Measurements from ENCODE around the gene CTNND2. TPM values are rescaled to one million over a fixed set of nuclear protein-coding genes. Genes with fewer than 3 reads are reported as not detected.
A peak's percentile ranks its signal among the peaks of the same experiment; 100 is the strongest.

CTNND2 gene
- total RNA-seq, 1 experiment from 2014 or later, result 7.0 TPM

DNA sequence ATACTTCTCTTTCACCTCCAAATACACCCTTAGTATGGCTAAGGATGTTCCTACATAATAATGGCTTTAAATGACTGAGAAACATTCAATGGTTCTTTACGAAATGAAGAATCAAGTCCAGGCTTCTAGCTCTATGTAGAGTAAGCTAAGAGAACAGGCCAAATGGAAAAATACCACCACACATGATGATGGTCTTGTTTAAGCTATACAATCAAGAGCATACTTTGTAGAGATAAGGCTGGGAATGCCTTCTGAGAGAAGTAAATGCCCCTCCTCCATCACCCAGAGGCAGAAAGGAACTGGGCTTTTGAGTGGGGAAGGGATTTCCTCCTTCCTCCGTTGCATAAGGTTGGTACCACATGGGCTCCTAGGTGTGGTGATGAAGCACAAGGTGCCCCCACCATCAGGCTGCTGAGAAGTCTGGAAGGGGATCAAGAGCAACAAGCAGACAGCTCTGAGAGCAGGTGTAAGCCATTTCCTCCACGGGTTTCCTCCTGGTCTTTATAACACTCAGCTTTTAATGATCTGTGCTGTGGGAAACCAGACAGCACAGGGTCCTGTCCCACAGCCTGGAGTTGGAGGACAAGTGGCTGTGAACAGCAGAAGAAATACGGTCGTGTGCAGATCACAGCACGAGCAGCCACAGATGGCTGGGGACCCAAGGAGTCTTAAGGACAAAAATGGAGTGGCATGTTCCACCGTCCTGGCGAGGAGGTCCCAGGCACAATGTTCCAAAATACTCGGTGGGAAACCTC is 396.9 kb downstream of the CTNND2 start:
- no peak overlapping the region for H3K27ac ChIP-seq (ENCODE audit: insufficient read length, low read depth, low read length)
- H2BK20ac ChIP-seq (ENCODE audit: low read depth, low read length, poor library complexity, severe bottlenecking), result no peak overlapping the region
- H4K91ac ChIP-seq (ENCODE audit: insufficient read length, low read depth, low read length), result no peak overlapping the region
- H3K27me3 Mint-ChIP-seq (ENCODE audit: low read depth), result no peaks in the 10 kb centered on the region
- DNase-seq, result no peak
- no peak overlapping the region for H3K4me3 Mint-ChIP-seq
- no CpG with 5 or more reads among the region's 9 CpGs for WGBS (ENCODE audit: extremely low coverage, insufficient read length, low lambda C conversion rate)
- no peak overlapping the region for H4K8ac ChIP-seq (replicated peaks; ENCODE audit: insufficient read length, low read depth, low read length)
- no peak overlapping the region for H3K56ac ChIP-seq (ENCODE audit: insufficient read length, low read depth, low read length)
- no peaks in the 10 kb centered on the region; the same call in 1 of the 2 replicates for H3K4me1 ChIP-seq (ENCODE audit: insufficient read depth, low read length)
- no peak overlapping the region for H3K4me2 ChIP-seq (ENCODE audit: insufficient read depth, insufficient read length, low read length)
- TF ChIP-seq, protein P1, sequence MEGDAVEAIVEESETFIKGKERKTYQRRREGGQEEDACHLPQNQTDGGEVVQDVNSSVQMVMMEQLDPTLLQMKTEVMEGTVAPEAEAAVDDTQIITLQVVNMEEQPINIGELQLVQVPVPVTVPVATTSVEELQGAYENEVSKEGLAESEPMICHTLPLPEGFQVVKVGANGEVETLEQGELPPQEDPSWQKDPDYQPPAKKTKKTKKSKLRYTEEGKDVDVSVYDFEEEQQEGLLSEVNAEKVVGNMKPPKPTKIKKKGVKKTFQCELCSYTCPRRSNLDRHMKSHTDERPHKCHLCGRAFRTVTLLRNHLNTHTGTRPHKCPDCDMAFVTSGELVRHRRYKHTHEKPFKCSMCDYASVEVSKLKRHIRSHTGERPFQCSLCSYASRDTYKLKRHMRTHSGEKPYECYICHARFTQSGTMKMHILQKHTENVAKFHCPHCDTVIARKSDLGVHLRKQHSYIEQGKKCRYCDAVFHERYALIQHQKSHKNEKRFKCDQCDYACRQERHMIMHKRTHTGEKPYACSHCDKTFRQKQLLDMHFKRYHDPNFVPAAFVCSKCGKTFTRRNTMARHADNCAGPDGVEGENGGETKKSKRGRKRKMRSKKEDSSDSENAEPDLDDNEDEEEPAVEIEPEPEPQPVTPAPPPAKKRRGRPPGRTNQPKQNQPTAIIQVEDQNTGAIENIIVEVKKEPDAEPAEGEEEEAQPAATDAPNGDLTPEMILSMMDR (conservative IDR thresholded peaks at IDR 0.05), result no peak
- no peak overlapping the region for H2BK5ac ChIP-seq (ENCODE audit: insufficient read length, low read length)
- no peak overlapping the region for H4K5ac ChIP-seq (ENCODE audit: insufficient read length, low read depth, low read length)
- no peaks in the 10 kb centered on the region; a peak in 1 of 7 replicates for H3K36me3 Mint-ChIP-seq (ENCODE audit: insufficient read depth in 1 of 3, low read depth in 3 of 3)
- no peak overlapping the region for H2BK120ac ChIP-seq (ENCODE audit: low read depth, low read length, poor library complexity, severe bottlenecking)
- H3K23me2 ChIP-seq (ENCODE audit: insufficient read length, low read depth, low read length, poor library complexity, severe bottlenecking), result no peaks in the 10 kb centered on the region
- no peak overlapping the region for H2AK5ac ChIP-seq (ENCODE audit: insufficient read length, low read length)
- H3K14ac ChIP-seq (ENCODE audit: insufficient read depth, low read length), result no peak overlapping the region
- no peaks in the 10 kb centered on the region for H4K20me1 ChIP-seq (ENCODE audit: control insufficient read depth, insufficient read depth, insufficient read length)
- no peaks in the 10 kb centered on the region for H3K79me2 ChIP-seq (ENCODE audit: insufficient read depth, low read length)
- no peaks in the 10 kb centered on the region for H3K79me1 ChIP-seq (ENCODE audit: insufficient read depth, low read depth, low read length, poor library complexity, severe bottlenecking)
- no peak overlapping the region for H2BK12ac ChIP-seq (ENCODE audit: insufficient read length, low read depth, low read length)
- H3K23ac ChIP-seq (ENCODE audit: insufficient read length, low read depth, low read length), result no peak overlapping the region
- H3K9me3 ChIP-seq (ENCODE audit: control insufficient read depth, low read depth, low read length), result no peaks in the 10 kb centered on the region
- peak overlapping the region in 1 of 3 experiments; percentile 81; a peak in 1 of 7 replicates for H3K27ac Mint-ChIP-seq
- H2AFZ ChIP-seq (ENCODE audit: low read length), result no peak overlapping the region
- H3T11ph ChIP-seq (ENCODE audit: low read length), result no peak overlapping the region
- H3K27me3 ChIP-seq (ENCODE audit: insufficient read depth, low read length), result no peaks in the 10 kb centered on the region
- H3K4me1 Mint-ChIP-seq, result peaks cover 24 to 38% of the 10 kb centered on the region in 2 experiments
- no peak overlapping the region for H3K4ac ChIP-seq (ENCODE audit: low read depth, low read length)
- no peaks in the 10 kb centered on the region for H3K9me3 Mint-ChIP-seq
- no peak overlapping the region for H3K18ac ChIP-seq (ENCODE audit: insufficient read length, low read depth, low read length)
- no peak overlapping the region for H2BK15ac ChIP-seq (ENCODE audit: low read depth, low read length)
- H3K9ac ChIP-seq (ENCODE audit: extremely low read depth, insufficient read length, low read length), result no peak overlapping the region
